ENCODE data around the gene PLGRKT. TPM values are rescaled to one million over a fixed set of nuclear protein-coding genes. Genes with fewer than 3 reads are reported as not detected.

PLGRKT gene
- total RNA-seq: 20.9 and 41.4 TPM in 2 replicates

GRCh38 chr9:5437254-5438216 is at the start of gene PLGRKT:
TSS of gene PLGRKT (minus strand) at chr9:5437925. CDS start at chr9:5431977, 5,948 bp downstream.

GRCh38 chr9:5450359-5451091 is 12.8 kb upstream of the PLGRKT start, which contains the start of gene CD274:
TSS of gene CD274 (plus strand) at chr9:5450542. CDS start at chr9:5456114, 5,572 bp downstream.

GRCh38 chr9:5338992-5339981 is 98.4 kb downstream of the PLGRKT start, which contains the start of gene RLN1:
TSS of gene RLN1 (minus strand) at chr9:5339876. CDS start at chr9:5339746, 130 bp downstream.

Other genes with a start within 250 kb of the PLGRKT start
- not detected in 2 replicates for gene INSL4, start 206.5 kb downstream of the PLGRKT start, total RNA-seq
- gene RLN2, start 133.2 kb downstream of the PLGRKT start, total RNA-seq: not detected in 2 replicates
- gene RLN1, start 98.0 kb downstream of the PLGRKT start, total RNA-seq: not detected in 2 replicates
- 2.5 and 3.7 TPM in 2 replicates for gene CD274, start 12.6 kb upstream of the PLGRKT start, total RNA-seq
- 4.7 TPM in 1 of 2 replicates, not detected in the other for gene PDCD1LG2, start 72.6 kb upstream of the PLGRKT start, total RNA-seq
- 19.1 and 25.7 TPM in 2 replicates for gene RIC1, start 191.2 kb upstream of the PLGRKT start, total RNA-seq

Measured in epithelial cell of alveolus of lung (primary cell).